ENCODE measurements around the gene GMDS. TPM values are rescaled to one million over a fixed set of nuclear protein-coding genes. Genes with fewer than 3 reads are reported as not detected.

The GMDS gene
- total RNA-seq, 1 experiment from 2014 or later, result 27.6 TPM

- no peak overlapping the region for H3K4me2 ChIP-seq (ENCODE audit: insufficient read depth, insufficient read length, low read length)
- H3K27ac Mint-ChIP-seq, result no peak overlapping the region
- no peaks in the 10 kb centered on the region for H3K27me3 ChIP-seq (ENCODE audit: insufficient read depth, low read length)
- H4K91ac ChIP-seq (ENCODE audit: insufficient read length, low read depth, low read length), result no peak overlapping the region
- peaks cover 8% of the 10 kb centered on the region for H3K23me2 ChIP-seq (ENCODE audit: insufficient read length, low read depth, low read length, poor library complexity, severe bottlenecking)
- H2BK12ac ChIP-seq (ENCODE audit: insufficient read length, low read depth, low read length), result no peak overlapping the region
- H3K14ac ChIP-seq (ENCODE audit: insufficient read depth, low read length), result no peak overlapping the region
- H4K5ac ChIP-seq (ENCODE audit: insufficient read length, low read depth, low read length), result no peak overlapping the region
- no peak overlapping the region for H4K8ac ChIP-seq (replicated peaks; ENCODE audit: insufficient read length, low read depth, low read length)
- no peak overlapping the region for H2AFZ ChIP-seq (ENCODE audit: low read length)
- H3T11ph ChIP-seq (ENCODE audit: low read length), result no peak overlapping the region
- H3K4ac ChIP-seq (ENCODE audit: low read depth, low read length), result no peak overlapping the region
- H3K9me3 Mint-ChIP-seq, result no peaks in the 10 kb centered on the region
- H3K79me2 ChIP-seq (ENCODE audit: insufficient read depth, low read length), result peaks cover 2% of the 10 kb centered on the region; the same call in 1 of the 2 replicates
- H3K9ac ChIP-seq (ENCODE audit: extremely low read depth, insufficient read length, low read length), result no peak overlapping the region
- TF ChIP-seq CTCF (conservative IDR thresholded peaks at IDR 0.05), result no peak
- DNase-seq, result no peak
- no peak overlapping the region for H3K18ac ChIP-seq (ENCODE audit: insufficient read length, low read depth, low read length)
- H2BK120ac ChIP-seq (ENCODE audit: low read depth, low read length, poor library complexity, severe bottlenecking), result no peak overlapping the region
- peaks cover 20 to 21% of the 10 kb centered on the region in 2 experiments for H3K4me1 Mint-ChIP-seq
- no peaks in the 10 kb centered on the region for H3K9me3 ChIP-seq (ENCODE audit: control insufficient read depth, low read depth, low read length)
- no peak overlapping the region for H3K56ac ChIP-seq (ENCODE audit: insufficient read length, low read depth, low read length)
- no peak overlapping the region for H2BK15ac ChIP-seq (ENCODE audit: low read depth, low read length)
- no CpG with 5 or more reads among the region's 5 CpGs for WGBS (ENCODE audit: extremely low coverage, insufficient read length, low lambda C conversion rate)
- peaks cover 5% of the 10 kb centered on the region; the same call in 1 of the 2 replicates for H3K4me1 ChIP-seq (ENCODE audit: insufficient read depth, low read length)
- H3K27me3 Mint-ChIP-seq (ENCODE audit: low read depth), result peaks cover 9% of the 10 kb centered on the region; the same call in 1 of the 2 replicates
- no peak overlapping the region for H3K4me3 Mint-ChIP-seq
- no peak overlapping the region for H2BK20ac ChIP-seq (ENCODE audit: low read depth, low read length, poor library complexity, severe bottlenecking)
- H3K27ac ChIP-seq (ENCODE audit: insufficient read length, low read depth, low read length), result no peak overlapping the region
- no peak overlapping the region for H2AK5ac ChIP-seq (ENCODE audit: insufficient read length, low read length)
- no peaks in the 10 kb centered on the region for H4K20me1 ChIP-seq (ENCODE audit: control insufficient read depth, insufficient read depth, insufficient read length)
- no peaks in the 10 kb centered on the region; a peak in 3 of 7 replicates for H3K36me3 Mint-ChIP-seq (ENCODE audit: insufficient read depth in 1 of 3, low read depth in 3 of 3)
- no peak overlapping the region for H3K23ac ChIP-seq (ENCODE audit: insufficient read length, low read depth, low read length)
- H3K79me1 ChIP-seq (ENCODE audit: insufficient read depth, low read depth, low read length, poor library complexity, severe bottlenecking), result no peaks in the 10 kb centered on the region
- H2BK5ac ChIP-seq (ENCODE audit: insufficient read length, low read length), result no peak overlapping the region
These were observed 2.3 kb upstream of the GMDS start for GRCh38 chr6:2247664-2248063.
